SU-DHL-6 (cell line): ENCODE measurements around the gene FMN1.

Experiments used
- H2AFZ ChIP-seq: fragments of 200-600 bp; sonication (generic); 2 replicates; pipeline ENCODE4 v1.6.1; 2014; ENCODE audit warnings: low read depth, mild to moderate bottlenecking, moderate library complexity, mixed read lengths, antibody characterized with exemption, low read length; ENCODE audit not compliant: severe bottlenecking
- H3F3A ChIP-seq: fragments of 200-600 bp; shearing (Covaris generic); 2 replicates; pipeline ENCODE4 v1.6.0; 2016; ENCODE audit warnings: antibody characterized with exemption, mild to moderate bottlenecking; ENCODE audit not compliant: insufficient read depth
- H3K27ac ChIP-seq: fragments of 200-600 bp; sonication (generic); 2 replicates; pipeline ENCODE4 v1.5.1; 2016; ENCODE audit warnings: low read depth, mild to moderate bottlenecking, low read length, moderate library complexity, mixed read lengths
- H3K27me3 ChIP-seq: fragments of 200-600 bp; sonication (generic), shearing (Covaris generic); 2 replicates; pipeline ENCODE4 v1.6.0; 2014; ENCODE audit warnings: mild to moderate bottlenecking, low read length
- H3K36me3 ChIP-seq: fragments of 200-600 bp; sonication (generic); 2 replicates; pipeline ENCODE4 v1.6.1; 2014; ENCODE audit warnings: mild to moderate bottlenecking, low read length, mixed read lengths
- H3K4me2 ChIP-seq: fragments of 300-600, 200-600 bp; shearing (Covaris generic), sonication (generic); 2 replicates; pipeline ENCODE4 v1.6.0; 2014; ENCODE audit warnings: low read length, low read depth, mild to moderate bottlenecking; ENCODE audit not compliant: poor library complexity, severe bottlenecking
- H3K4me3 ChIP-seq: fragments of 200-600 bp; sonication (generic); 2 replicates; pipeline ENCODE4 v1.5.1; 2014; ENCODE audit warnings: antibody characterized with exemption, low read length, mild to moderate bottlenecking, mixed read lengths; ENCODE audit not compliant: insufficient read depth, poor library complexity, severe bottlenecking
- H3K79me2 ChIP-seq: fragments of 200-600 bp; sonication (generic); 2 replicates; pipeline ENCODE4 v1.6.1; 2014; ENCODE audit warnings: mild to moderate bottlenecking, low read length, moderate library complexity; ENCODE audit not compliant: insufficient read depth
- H3K9ac ChIP-seq: fragments of 200-600 bp; sonication (generic); 2 replicates; pipeline ENCODE4 v1.7.0; 2014; ENCODE audit warnings: mild to moderate bottlenecking, low read length
- H3K9me2 ChIP-seq: fragments of 200-600 bp; sonication (generic); replicated peaks from 2 replicates; pipeline ENCODE4 v1.6.1; 2014; ENCODE audit warnings: low read length; ENCODE audit not compliant: insufficient read depth
- H3K9me3 ChIP-seq: fragments of 200-600 bp; sonication (generic); 2 replicates; pipeline ENCODE4 v1.6.1; 2014; ENCODE audit warnings: low read length, mixed read lengths; ENCODE audit not compliant: insufficient read depth
- H4K20me1 ChIP-seq: fragments of 200-600 bp; sonication (generic); 2 replicates; pipeline ENCODE4 v1.6.1; 2014; ENCODE audit warnings: low read depth, mild to moderate bottlenecking, antibody characterized with exemption, low read length, moderate library complexity, mixed read lengths
- CTCF ChIP-seq: fragments of 200-600 bp; sonication (generic); IDR thresholded peaks from one replicate; pipeline ENCODE4 v1.5.1; 2017; ENCODE audit warnings: antibody characterized with exemption, mild to moderate bottlenecking, low read length, moderate library complexity; ENCODE audit not compliant: insufficient read depth, poor library complexity, severe bottlenecking
- EZH2phosphoT487 ChIP-seq: fragments of 200-600 bp; sonication (generic), shearing (Covaris generic); conservative IDR thresholded peaks from 2 replicates; pipeline ENCODE4 v1.6.1; 2018; ENCODE audit warnings: mild to moderate bottlenecking, antibody characterized with exemption, low read length, moderate library complexity, mixed read lengths

Gene FMN1

DNA sequence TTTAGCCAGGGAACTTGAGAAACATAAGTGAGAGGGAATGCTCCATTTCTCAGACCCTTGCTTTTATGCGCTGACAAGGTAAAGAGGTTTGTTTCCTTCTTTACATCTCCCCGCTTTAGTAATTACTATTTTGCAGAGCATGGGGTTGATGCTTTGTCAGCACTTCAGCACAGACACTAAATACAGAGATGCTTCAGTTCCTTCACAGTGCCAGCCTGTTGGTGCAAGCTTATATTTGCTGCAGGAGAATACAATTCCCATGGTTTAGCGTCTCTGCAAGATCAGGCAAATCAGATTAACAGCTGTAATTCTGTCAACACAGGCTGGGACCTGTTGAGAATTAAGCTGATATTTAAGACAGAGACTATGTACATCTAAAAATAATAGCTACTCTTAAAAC, 2.9 kb downstream of the FMN1 start:
- no peaks in the 10 kb centered on the region for H3K79me2 ChIP-seq
- no peak overlapping the region for H3K4me3 ChIP-seq
- H2AFZ ChIP-seq = no peak overlapping the region
- no peak overlapping the region for H3K4me2 ChIP-seq
- H3K9ac ChIP-seq = no peak overlapping the region
- TF ChIP-seq EZH2phosphoT487 (no peak), CTCF (no peak)
- no peaks in the 10 kb centered on the region for H3K9me2 ChIP-seq
- H3F3A ChIP-seq = no peaks in the 10 kb centered on the region
- no peaks in the 10 kb centered on the region for H4K20me1 ChIP-seq
- no peaks in the 10 kb centered on the region for H3K36me3 ChIP-seq
- no peaks in the 10 kb centered on the region for H3K9me3 ChIP-seq
- H3K27me3 ChIP-seq = no peaks in the 10 kb centered on the region
- H3K27ac ChIP-seq = no peak overlapping the region

GRCh38 chr15:33190539-33190938, 4.0 kb downstream of the FMN1 start:
- Histone ChIP-seq H3K27me3 (no peaks in the 10 kb centered on the region), H3K4me2 (no peak overlapping the region), H3K79me2 (no peaks in the 10 kb centered on the region), H3K36me3 (no peaks in the 10 kb centered on the region), H3K9ac (no peak overlapping the region), H3F3A (no peaks in the 10 kb centered on the region), H3K4me3 (no peak overlapping the region), H4K20me1 (no peaks in the 10 kb centered on the region), H3K9me3 (no peaks in the 10 kb centered on the region), H3K9me2 (no peaks in the 10 kb centered on the region), H2AFZ (no peak overlapping the region), H3K27ac (no peak overlapping the region)
- no peak for TF ChIP-seq CTCF
- no peak for TF ChIP-seq EZH2phosphoT487

DNA sequence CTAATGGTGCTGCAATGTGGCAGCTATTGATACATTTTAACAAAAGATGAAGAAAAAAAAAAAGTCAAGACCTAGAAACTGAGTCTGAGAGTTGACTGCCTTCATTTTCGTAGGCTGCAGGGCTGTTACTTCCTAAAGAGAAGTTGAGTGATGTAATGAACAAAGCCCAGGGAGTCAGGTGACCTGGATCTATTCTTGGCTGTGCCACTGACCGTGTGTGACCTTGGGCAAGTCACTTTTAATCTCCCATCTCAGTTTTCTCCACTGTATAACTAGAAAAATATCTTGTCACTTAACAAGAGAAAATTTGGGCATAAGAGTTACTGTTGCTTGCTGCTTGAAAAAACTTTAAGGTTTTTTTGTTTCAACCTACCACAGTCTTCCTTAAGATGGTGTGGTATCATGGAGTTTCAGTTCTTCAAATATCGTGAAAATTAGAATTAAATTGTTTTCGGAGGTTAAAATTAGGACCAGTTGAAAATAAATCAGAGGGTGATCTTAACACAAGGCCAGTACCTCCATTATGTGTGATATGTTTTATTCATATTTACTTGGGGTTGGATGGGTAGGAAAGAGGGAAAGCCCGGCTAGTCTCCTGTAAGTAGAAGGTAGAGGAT, 5.8 kb downstream of the FMN1 start:
- H3K36me3 ChIP-seq = no peaks in the 10 kb centered on the region
- no peak overlapping the region for H3K4me3 ChIP-seq
- TF ChIP-seq CTCF = no peak
- TF ChIP-seq EZH2phosphoT487 = no peak
- no peak overlapping the region for H2AFZ ChIP-seq
- no peak overlapping the region for H3K27ac ChIP-seq
- H3K9ac ChIP-seq = no peak overlapping the region
- no peaks in the 10 kb centered on the region for H3K9me2 ChIP-seq
- H3K79me2 ChIP-seq = no peaks in the 10 kb centered on the region
- H3F3A ChIP-seq = no peaks in the 10 kb centered on the region
- no peaks in the 10 kb centered on the region for H3K27me3 ChIP-seq
- H4K20me1 ChIP-seq = no peaks in the 10 kb centered on the region
- H3K4me2 ChIP-seq = peak overlapping the region; percentile 33
- no peaks in the 10 kb centered on the region for H3K9me3 ChIP-seq
